Measurements from ENCODE around the gene SIX4.

Gene SIX4

GRCh38 chr14:60723907-60724618 is at the start of gene SIX4:
Gene SIX4 (minus strand): TSS chr14:60724351. CDS start chr14:60724074, 277 bp downstream.
- peak; percentile 63 for DNase-seq (ENCODE audit: low read depth)
- TF ChIP-seq CTCF (IDR thresholded peaks at IDR 0.05; ENCODE audit: control insufficient read depth, extremely low read depth, insufficient read depth): no peak

GRCh38 chr14:60773558-60773957 is 49.4 kb upstream of the SIX4 start:
- DNase-seq (ENCODE audit: low read depth): no peak
- TF ChIP-seq CTCF (IDR thresholded peaks at IDR 0.05; ENCODE audit: control insufficient read depth, extremely low read depth, insufficient read depth): no peak
- no peak overlapping the region for H3K4me3 ChIP-seq (ENCODE audit: low read depth, low read length)

More at GRCh38 chr14:60723907-60724618, at the start of gene SIX4:
- peak within 1 kb of the TSS; percentile 82 for H3K4me3 ChIP-seq (ENCODE audit: low read depth, low read length)

GRCh38 chr14:60771117-60771516 is 47.0 kb upstream of the SIX4 start:
- DNase-seq (ENCODE audit: low read depth): no peak
- no peak overlapping the region for H3K4me3 ChIP-seq (ENCODE audit: low read depth, low read length)
- TF ChIP-seq CTCF (IDR thresholded peaks at IDR 0.05; ENCODE audit: control insufficient read depth, extremely low read depth, insufficient read depth): no peak

GRCh38 chr14:60768602-60769001 is 44.5 kb upstream of the SIX4 start:
- no peak for DNase-seq (ENCODE audit: low read depth)
- TF ChIP-seq CTCF (IDR thresholded peaks at IDR 0.05; ENCODE audit: control insufficient read depth, extremely low read depth, insufficient read depth): no peak
- no peak overlapping the region for H3K4me3 ChIP-seq (ENCODE audit: low read depth, low read length)

GRCh38 chr14:60760644-60761364 is 36.7 kb upstream of the SIX4 start:
- no peak for TF ChIP-seq CTCF (IDR thresholded peaks at IDR 0.05; ENCODE audit: control insufficient read depth, extremely low read depth, insufficient read depth)
- peak; percentile 33 for DNase-seq (ENCODE audit: low read depth)
- H3K4me3 ChIP-seq (ENCODE audit: low read depth, low read length): no peak overlapping the region; the same call in 1 of the 2 replicates

- H3K4me3 ChIP-seq (ENCODE audit: low read depth, low read length): no peak overlapping the region
- DNase-seq (ENCODE audit: low read depth): no peak
- TF ChIP-seq CTCF (IDR thresholded peaks at IDR 0.05; ENCODE audit: control insufficient read depth, extremely low read depth, insufficient read depth): no peak
Observed at GRCh38 chr14:60760209-60760608, 36.1 kb upstream of the SIX4 start.

Measured in LNCaP clone FGC (cell line).